Vagina (tissue), 2 donors: ENCODE results near the gene TNFSF8.

Source experiments
- CTCF ChIP-seq, 3 experiments: fragments of 450-650 bp in 2 of 3; fragments of 200-600 bp in 1 of 3; sonication (generic) in 1 of 3; IDR thresholded peaks; one replicate each; pipeline ENCODE4 v1.5.1; 2017 to 2019; ENCODE audit warnings: antibody characterized with exemption in 3 of 3, mild to moderate bottlenecking in 2 of 3, moderate library complexity in 2 of 3
- POLR2A ChIP-seq, 2 donors: fragments of 450-650 bp; IDR thresholded peaks; one replicate each; pipeline ENCODE4 v1.6.1; 2017; ENCODE audit warnings: antibody characterized with exemption in 2 of 2, mild to moderate bottlenecking in 2 of 2, moderate library complexity in 2 of 2

- TF ChIP-seq POLR2A (IDR thresholded peaks at IDR 0.05) (no peak), CTCF (IDR thresholded peaks at IDR 0.05) (no peak)
Measured at GRCh38 chr9:114899461-114899860, 30.9 kb downstream of the TNFSF8 start.
